ENCODE results near the gene TPRX2. TPM values are rescaled to one million over a fixed set of nuclear protein-coding genes. Genes with fewer than 3 reads are reported as not detected.

TPRX2 gene, protein sequence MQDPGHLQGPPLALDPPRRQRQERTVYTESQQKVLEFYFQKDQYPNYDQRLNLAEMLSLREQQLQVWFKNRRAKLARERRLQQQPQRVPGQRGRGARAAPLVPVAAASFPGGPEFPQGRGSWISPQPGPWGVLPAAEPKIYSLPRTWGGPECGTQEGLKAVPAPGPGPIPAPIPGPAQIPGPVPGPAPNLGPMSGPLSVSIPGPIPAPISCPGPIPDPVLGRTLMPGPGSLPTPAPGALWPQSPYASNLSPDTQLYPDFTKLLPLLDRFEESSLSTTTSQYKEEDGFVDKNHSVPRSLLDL
- total RNA-seq (2022; extraction: Qiagen RNA extraction; ENCODE audit: low read depth) = not detected in 5 replicates

GRCh38 chr19:47858646-47859285 lies at the start of gene TPRX2:
TPRX2 (plus strand) TSS chr19:47859235; CDS start chr19:47859247, 12 bp downstream.

DNA sequence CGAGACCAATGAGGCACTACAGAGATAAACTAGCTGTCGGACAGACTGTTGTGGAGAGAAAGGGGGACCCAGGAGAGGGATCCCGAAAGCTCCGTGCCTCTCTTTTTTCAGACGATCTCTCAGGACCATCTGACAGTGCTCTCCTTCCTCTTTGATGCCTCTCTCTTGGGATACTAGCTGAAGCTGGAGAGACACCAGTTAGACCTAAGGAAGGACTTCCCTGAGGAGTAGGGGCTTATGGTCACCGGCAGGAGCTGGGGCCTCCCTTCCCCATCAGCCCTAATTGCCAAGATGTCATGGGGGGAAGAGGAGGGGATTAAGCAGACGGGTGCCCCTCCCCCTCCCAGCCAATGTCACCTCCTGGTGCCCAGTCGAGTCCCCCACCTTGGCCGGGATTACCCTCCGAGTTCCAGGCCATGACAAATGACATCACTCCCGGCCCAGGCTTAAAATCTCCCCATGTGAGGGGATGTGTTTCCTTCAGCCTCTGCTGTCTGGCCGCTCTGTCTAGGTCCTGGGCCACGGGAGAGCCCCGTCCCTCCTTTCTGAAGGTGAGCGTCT lies 37.5 kb upstream of the TPRX2 start, which contains the start of gene CRX:
CRX (plus strand) TSS at position 478 of the 561 bp plus-strand sequence. CDS start 12,507 bp downstream, outside the sequence.

GRCh38 chr19:47886010-47886559 lies 27.1 kb downstream of the TPRX2 start, which contains the start of gene SULT2A1:
SULT2A1 (minus strand) TSS chr19:47886315; CDS start chr19:47886257, 58 bp downstream.

Other genes with a start within 250 kb of the TPRX2 start
- 98.0 to 174 TPM (median 156 TPM) in 5 replicates for gene EHD2, start 145.8 kb upstream of the TPRX2 start, total RNA-seq (2022; extraction: Qiagen RNA extraction; ENCODE audit: low read depth)
- 239 to 342 TPM (median 263 TPM) in 5 replicates for gene NOP53, start 113.7 kb upstream of the TPRX2 start, total RNA-seq (2022; extraction: Qiagen RNA extraction; ENCODE audit: low read depth)
- gene SELENOW, start 80.5 kb upstream of the TPRX2 start, total RNA-seq (2022; extraction: Qiagen RNA extraction; ENCODE audit: low read depth) = 84.6 to 175 TPM (median 152 TPM) in 5 replicates
- not detected in 5 replicates for gene TPRX1, start 54.7 kb upstream of the TPRX2 start, total RNA-seq (2022; extraction: Qiagen RNA extraction; ENCODE audit: low read depth)
- not detected in 5 replicates for gene CRX, start 37.3 kb upstream of the TPRX2 start, total RNA-seq (2022; extraction: Qiagen RNA extraction; ENCODE audit: low read depth)
- not detected in 5 replicates for gene SULT2A1, start 27.1 kb downstream of the TPRX2 start, total RNA-seq (2022; extraction: Qiagen RNA extraction; ENCODE audit: low read depth)
- not detected in 5 replicates for gene BSPH1, start 132.9 kb downstream of the TPRX2 start, total RNA-seq (2022; extraction: Qiagen RNA extraction; ENCODE audit: low read depth)
- not detected in 5 replicates for gene ELSPBP1, start 135.4 kb downstream of the TPRX2 start, total RNA-seq (2022; extraction: Qiagen RNA extraction; ENCODE audit: low read depth)
- gene CABP5, start 184.8 kb downstream of the TPRX2 start, total RNA-seq (2022; extraction: Qiagen RNA extraction; ENCODE audit: low read depth) = not detected in 5 replicates

All from A549 treated with ZK216348 at 1 μM for 4 hours (cell line).